Activated CD8-positive, alpha-beta T cell treated with anti-CD3 and anti-CD28 coated beads for 36 hours (primary cell): ENCODE results near the gene VWCE. TPM values are rescaled to one million over a fixed set of nuclear protein-coding genes. Genes with fewer than 3 reads are reported as not detected.

Experiments used
- ATAC-seq: fragments of 200-7000 bp; cut with Tn5 transposase; one replicate; pipeline ENCODE4 v1.10.0; 2021; ENCODE audit warnings: mild to moderate bottlenecking, moderate library complexity
- CTCF ChIA-PET: fragments of 350-600 bp; sonication (Branson Sonifier 250); formaldehyde crosslinking; loops from one replicate; lab custom pipeline; 2021; ENCODE audit warnings: antibody characterized with exemption; lab: Charles Lee
- POLR2A ChIA-PET: fragments of 350-600 bp; sonication (Branson Sonifier 250); formaldehyde crosslinking; loops from one replicate; lab custom pipeline; 2021; ENCODE audit warnings: antibody characterized with exemption; lab: Charles Lee
- DNase-seq: peaks from one replicate; pipeline ENCODE4 v3.0.0-alpha.2; 2020
- H3K27ac Mint-ChIP-seq: one replicate; pipeline ENCODE4 v1.8.0; 2021; ENCODE audit warnings: mild to moderate bottlenecking, mixed read lengths
- H3K27me3 Mint-ChIP-seq: one replicate; pipeline ENCODE4 v1.8.0; 2021; ENCODE audit warnings: mixed read lengths
- H3K36me3 Mint-ChIP-seq: one replicate; pipeline ENCODE4 v1.8.0; 2021; ENCODE audit warnings: low read depth, mixed read lengths
- H3K4me1 Mint-ChIP-seq: one replicate; pipeline ENCODE4 v1.8.0; 2021; ENCODE audit warnings: low read depth, mixed read lengths
- H3K4me3 Mint-ChIP-seq: one replicate; pipeline ENCODE4 v1.8.0; 2021; ENCODE audit warnings: mild to moderate bottlenecking, moderate library complexity, mixed read lengths
- H3K9me3 Mint-ChIP-seq: one replicate; pipeline ENCODE4 v1.8.0; 2021; ENCODE audit warnings: mixed read lengths
- intact Hi-C: fragments of 100-400 bp; cut with micrococcal nuclease; formaldehyde crosslinking; loops from one replicate; pipeline ENCODE4 v1.10.0; 2022
- total RNA-seq, 2 experiments: library from RNA; stranded (reverse); gene quantifications; one replicate each; pipeline ENCODE4 v1.2.3, GENCODE V29; 2021
- TF ChIP-seq, protein P1 (sequence below): fragments of 200-600 bp; IDR thresholded peaks from one replicate; pipeline ENCODE4 v1.8.0; 2022; ENCODE audit warnings: antibody characterized with exemption, mild to moderate bottlenecking

Gene VWCE
- total RNA-seq, 2 experiments from 2014 or later = 23.3 to 25.8 TPM

DNA sequence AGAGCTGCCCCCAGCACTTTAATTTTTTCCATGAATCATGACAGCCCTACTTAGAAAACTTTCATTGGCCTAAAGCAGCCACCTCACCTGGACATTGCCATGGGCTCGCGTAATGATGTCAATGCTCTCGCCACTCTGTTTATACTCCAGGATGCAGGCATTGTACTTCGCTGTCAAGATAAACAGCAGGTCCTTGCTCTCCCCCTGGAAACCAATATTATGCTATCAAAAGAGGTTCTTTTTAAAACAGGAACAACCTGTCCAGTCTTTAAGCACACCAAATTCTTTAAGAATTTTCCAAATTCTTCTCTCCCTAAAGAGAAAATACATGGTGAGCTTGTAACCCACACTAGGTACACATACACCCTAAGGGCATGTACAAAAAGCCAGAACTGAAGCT, 34.8 kb upstream of the VWCE start:
- Mint-ChIP-seq H3K4me1 (peaks cover 57% of the 10 kb centered on the region), H3K4me3 (no peak overlapping the region), H3K27ac (no peak overlapping the region), H3K27me3 (no peaks in the 10 kb centered on the region), H3K9me3 (no peaks in the 10 kb centered on the region), H3K36me3 (peaks cover 55% of the 10 kb centered on the region)
- ATAC-seq (no peak), DNase-seq (no peak)
- ChIA-PET POLR2A (interaction anchor here (0.7 to 6.2 kb wide), 7 partner anchors 9 to 36 kb away, joined by 3 to 26 read pairs (median 4); partner anchors contain the start of genes CYB561A3, TMEM138 and VWCE), CTCF (interaction anchor here (1.0 to 4.4 kb wide), 2 partner anchors 55 to 74 kb away, joined by 3 to 28 read pairs; no protein-coding TSS in a partner anchor)
- TF ChIP-seq, protein P1, sequence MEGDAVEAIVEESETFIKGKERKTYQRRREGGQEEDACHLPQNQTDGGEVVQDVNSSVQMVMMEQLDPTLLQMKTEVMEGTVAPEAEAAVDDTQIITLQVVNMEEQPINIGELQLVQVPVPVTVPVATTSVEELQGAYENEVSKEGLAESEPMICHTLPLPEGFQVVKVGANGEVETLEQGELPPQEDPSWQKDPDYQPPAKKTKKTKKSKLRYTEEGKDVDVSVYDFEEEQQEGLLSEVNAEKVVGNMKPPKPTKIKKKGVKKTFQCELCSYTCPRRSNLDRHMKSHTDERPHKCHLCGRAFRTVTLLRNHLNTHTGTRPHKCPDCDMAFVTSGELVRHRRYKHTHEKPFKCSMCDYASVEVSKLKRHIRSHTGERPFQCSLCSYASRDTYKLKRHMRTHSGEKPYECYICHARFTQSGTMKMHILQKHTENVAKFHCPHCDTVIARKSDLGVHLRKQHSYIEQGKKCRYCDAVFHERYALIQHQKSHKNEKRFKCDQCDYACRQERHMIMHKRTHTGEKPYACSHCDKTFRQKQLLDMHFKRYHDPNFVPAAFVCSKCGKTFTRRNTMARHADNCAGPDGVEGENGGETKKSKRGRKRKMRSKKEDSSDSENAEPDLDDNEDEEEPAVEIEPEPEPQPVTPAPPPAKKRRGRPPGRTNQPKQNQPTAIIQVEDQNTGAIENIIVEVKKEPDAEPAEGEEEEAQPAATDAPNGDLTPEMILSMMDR = no peak
- intact Hi-C loops = no loop called here

DNA sequence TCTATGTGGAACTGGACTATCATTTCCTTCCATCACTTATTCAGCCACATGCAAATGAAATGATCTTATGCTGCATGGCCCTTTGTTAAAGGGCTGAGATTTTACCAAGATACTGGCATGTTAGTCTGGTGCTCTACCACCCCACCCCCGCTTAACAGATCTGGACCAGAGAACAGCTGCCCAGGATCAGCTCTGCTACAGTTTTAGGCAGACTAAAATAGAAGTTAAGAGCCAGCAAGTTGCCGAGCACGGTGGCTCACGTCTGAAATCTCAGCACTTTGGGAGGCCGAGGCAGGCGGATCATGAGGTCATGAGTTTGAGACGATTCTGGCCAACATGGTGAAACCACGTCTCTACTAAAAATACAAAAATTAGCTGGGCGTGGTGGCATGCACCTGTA, 33.2 kb upstream of the VWCE start:
- TF ChIP-seq, protein P1 = no peak
- H3K9me3 Mint-ChIP-seq = no peaks in the 10 kb centered on the region
- CTCF ChIA-PET = interaction anchor here (0.8 to 4.4 kb wide), 3 partner anchors 8 to 57 kb away, joined by 3 to 28 read pairs (median 17); no protein-coding TSS in a partner anchor
- POLR2A ChIA-PET = interaction anchor here (1.0 to 6.2 kb wide), 3 partner anchors 12 to 34 kb away, joined by 3 to 26 read pairs (median 6); partner anchors contain the start of gene VWCE
- peaks cover 62% of the 10 kb centered on the region for H3K36me3 Mint-ChIP-seq
- DNase-seq (no peak), ATAC-seq (no peak)
- H3K27me3 Mint-ChIP-seq = no peaks in the 10 kb centered on the region
- intact Hi-C loops = no loop called here
- H3K4me1 Mint-ChIP-seq = peaks cover 46% of the 10 kb centered on the region
- no peak overlapping the region for H3K4me3 Mint-ChIP-seq
- no peak overlapping the region for H3K27ac Mint-ChIP-seq

DNA sequence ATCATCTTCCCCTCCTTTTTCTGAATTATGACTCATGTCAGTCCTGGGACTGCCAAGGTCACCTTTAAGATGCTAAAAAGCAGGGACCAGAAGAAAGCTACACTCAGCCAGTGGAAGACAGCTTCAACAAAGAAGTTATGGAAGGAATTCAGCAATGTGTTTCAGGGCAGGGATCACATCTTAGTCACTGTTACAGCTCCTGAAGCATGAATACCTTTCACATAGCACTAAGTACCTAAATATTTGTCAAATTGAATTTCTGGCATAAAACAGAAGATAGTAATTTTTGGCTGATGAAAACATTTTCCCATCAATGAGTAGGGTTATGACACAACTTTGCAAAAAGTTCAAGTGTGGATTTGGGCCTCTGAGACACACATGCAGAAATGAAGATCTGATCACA, 32.6 kb upstream of the VWCE start:
- CTCF ChIA-PET = interaction anchor here (0.6 to 4.4 kb wide), 6 partner anchors 8 to 428 kb away, joined by 3 to 28 read pairs (median 3); no protein-coding TSS in a partner anchor
- TF ChIP-seq, protein P1 = no peak
- Mint-ChIP-seq H3K4me1 (peaks cover 46% of the 10 kb centered on the region), H3K36me3 (peaks cover 68% of the 10 kb centered on the region), H3K9me3 (no peaks in the 10 kb centered on the region), H3K4me3 (no peak overlapping the region), H3K27me3 (no peaks in the 10 kb centered on the region), H3K27ac (peak overlapping the region; percentile 22)
- no peak for ATAC-seq
- intact Hi-C loops = no loop called here
- no peak for DNase-seq
- POLR2A ChIA-PET = interaction anchor here (0.6 to 6.2 kb wide), 4 partner anchors 11 to 170 kb away, joined by 3 to 26 read pairs (median 3); partner anchors contain the start of gene VWCE

DNA sequence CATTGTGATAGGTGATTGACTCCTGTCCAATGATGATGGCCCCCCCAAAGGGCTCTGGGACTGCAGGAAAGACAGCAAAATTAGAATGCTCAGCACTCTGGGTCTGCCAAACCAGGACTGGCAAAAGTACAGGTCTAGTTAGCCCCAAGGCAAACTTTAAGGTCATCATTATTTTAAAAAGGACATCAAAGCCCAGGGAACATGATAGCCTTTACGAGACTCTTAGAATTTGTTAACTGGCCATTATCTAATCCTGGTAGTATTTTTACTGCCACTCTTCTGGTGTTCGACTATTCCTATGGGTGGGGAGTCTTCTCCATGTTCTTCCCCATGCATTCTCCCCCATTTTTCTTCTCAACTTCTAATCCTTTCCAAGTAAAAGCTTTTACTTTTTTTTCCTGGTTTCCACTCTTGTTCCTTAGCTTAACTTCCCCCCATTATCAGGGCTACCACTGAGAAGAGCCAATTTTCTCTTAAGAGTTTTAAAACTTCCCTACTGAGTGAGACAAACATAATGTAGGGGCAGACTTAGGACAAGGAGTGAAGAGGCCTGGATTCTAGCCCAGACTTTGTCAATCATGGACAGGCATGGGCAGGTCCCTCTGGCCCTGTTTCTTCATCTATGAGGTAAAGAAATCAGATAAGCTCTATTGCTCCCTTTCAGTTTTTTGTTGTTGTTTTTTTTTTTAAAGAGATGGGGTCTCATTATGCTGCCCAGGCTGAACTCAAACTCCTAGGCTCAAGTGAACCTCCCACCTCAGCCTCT, 30.7 kb upstream of the VWCE start:
- Mint-ChIP-seq H3K36me3 (peaks cover 62% of the 10 kb centered on the region), H3K9me3 (no peaks in the 10 kb centered on the region), H3K4me3 (no peak overlapping the region), H3K27ac (no peak overlapping the region), H3K4me1 (peaks cover 29% of the 10 kb centered on the region), H3K27me3 (no peaks in the 10 kb centered on the region)
- TF ChIP-seq, protein P1 = no peak
- ATAC-seq (no peak), DNase-seq (no peak)
- intact Hi-C loops = no loop called here
- ChIA-PET POLR2A (interaction anchor here (0.9 to 6.2 kb wide), 4 partner anchors 10 to 92 kb away, joined by 3 to 26 read pairs (median 4); partner anchors contain the start of gene VWCE), CTCF (interaction anchor here (0.7 to 1.6 kb wide), 2 partner anchors 10 to 60 kb away, joined by 4 to 5 read pairs; no protein-coding TSS in a partner anchor)
